Stomach smooth muscle (tissue), 2 donors: ENCODE results near the gene NDUFAF8.

ENCODE experiments used
- H3K27ac ChIP-seq: one replicate; pipeline ENCODE4 v1.7.0; 2013; ENCODE audit warnings: mild to moderate bottlenecking, low read length, inconsistent platforms
- H3K27me3 ChIP-seq, 2 donors: one replicate each; pipeline ENCODE4 v1.7.0; 2013; ENCODE audit warnings: low read length in 2 of 2; ENCODE audit not compliant: insufficient read depth in 2 of 2, control insufficient read depth in 1 of 2
- H3K36me3 ChIP-seq, 2 donors: one replicate each; pipeline ENCODE4 v1.7.0; 2013; ENCODE audit warnings: low read length in 2 of 2; ENCODE audit not compliant: control insufficient read depth in 2 of 2, insufficient read depth in 2 of 2
- H3K4me1 ChIP-seq: one replicate; pipeline ENCODE4 v1.7.0; 2013; ENCODE audit warnings: low read length; ENCODE audit not compliant: control insufficient read depth, insufficient read depth
- H3K4me3 ChIP-seq, 2 donors: one replicate each; pipeline ENCODE4 v1.7.0; 2013; ENCODE audit warnings: low read length in 2 of 2
- H3K9ac ChIP-seq, 2 donors: one replicate each; pipeline ENCODE4 v1.7.0; 2013; ENCODE audit warnings: low read length in 2 of 2, mild to moderate bottlenecking in 1 of 2
- H3K9me3 ChIP-seq, 2 donors: one replicate each; pipeline ENCODE4 v1.7.0; 2013; ENCODE audit warnings: low read length in 2 of 2; ENCODE audit not compliant: control insufficient read depth in 2 of 2
- donor health status: healthy.
- donor health status: Pancreatic carcinoma.

NDUFAF8 gene

GRCh38 chr17:81248649-81249048 is 9.5 kb downstream of the NDUFAF8 start:
- no peak overlapping the region for H3K9ac ChIP-seq
- no peaks in the 10 kb centered on the region for H3K9me3 ChIP-seq
- H3K4me3 ChIP-seq = no peak overlapping the region
- no peaks in the 10 kb centered on the region for H3K27me3 ChIP-seq
- H3K4me1 ChIP-seq = no peaks in the 10 kb centered on the region
- H3K36me3 ChIP-seq = peaks cover 7 to 8% of the 10 kb centered on the region in 2 donors
- H3K27ac ChIP-seq = no peak overlapping the region

- Histone ChIP-seq H3K27me3 (no peaks in the 10 kb centered on the region), H3K9me3 (no peaks in the 10 kb centered on the region), H3K4me3 (no peak overlapping the region), H3K9ac (no peak overlapping the region), H3K4me1 (peaks cover under 1% of the 10 kb centered on the region), H3K36me3 (peaks cover 7 to 8% of the 10 kb centered on the region in 2 donors), H3K27ac (no peak overlapping the region)
Measured at GRCh38 chr17:81249223-81250040, 10.3 kb downstream of the NDUFAF8 start.

GRCh38 chr17:81250286-81251093 is 11.4 kb downstream of the NDUFAF8 start:
- no peaks in the 10 kb centered on the region for H3K9me3 ChIP-seq
- no peak overlapping the region for H3K9ac ChIP-seq
- peaks cover 10% of the 10 kb centered on the region for H3K4me1 ChIP-seq
- no peaks in the 10 kb centered on the region for H3K27me3 ChIP-seq
- H3K27ac ChIP-seq = no peak overlapping the region
- H3K36me3 ChIP-seq = peaks cover 7 to 8% of the 10 kb centered on the region in 2 donors
- no peak overlapping the region for H3K4me3 ChIP-seq

GRCh38 chr17:81251094-81251708 is 12.1 kb downstream of the NDUFAF8 start:
- Histone ChIP-seq H3K9ac (no peak overlapping the region), H3K27me3 (no peaks in the 10 kb centered on the region), H3K36me3 (peaks cover 7 to 8% of the 10 kb centered on the region in 2 donors), H3K4me1 (peaks cover 16% of the 10 kb centered on the region), H3K9me3 (no peaks in the 10 kb centered on the region), H3K4me3 (no peak overlapping the region), H3K27ac (no peak overlapping the region)

GRCh38 chr17:81251709-81252301 is 12.7 kb downstream of the NDUFAF8 start:
- Histone ChIP-seq H3K27me3 (no peaks in the 10 kb centered on the region), H3K27ac (no peak overlapping the region), H3K9ac (no peak overlapping the region), H3K4me3 (no peak overlapping the region), H3K36me3 (peaks cover 6 to 7% of the 10 kb centered on the region in 2 donors), H3K9me3 (no peaks in the 10 kb centered on the region), H3K4me1 (peaks cover 18% of the 10 kb centered on the region)

GRCh38 chr17:81252326-81252986 is 13.3 kb downstream of the NDUFAF8 start:
- no peaks in the 10 kb centered on the region for H3K27me3 ChIP-seq
- no peak overlapping the region for H3K27ac ChIP-seq
- no peak overlapping the region for H3K4me3 ChIP-seq
- H3K9ac ChIP-seq = no peak overlapping the region
- H3K9me3 ChIP-seq = no peaks in the 10 kb centered on the region
- H3K4me1 ChIP-seq = peaks cover 18% of the 10 kb centered on the region
- H3K36me3 ChIP-seq = peaks cover 6 to 7% of the 10 kb centered on the region in 2 donors

GRCh38 chr17:81252987-81253329 is 13.8 kb downstream of the NDUFAF8 start:
- no peak overlapping the region for H3K4me3 ChIP-seq
- no peak overlapping the region for H3K9ac ChIP-seq
- no peak overlapping the region for H3K27ac ChIP-seq
- peaks cover 18% of the 10 kb centered on the region for H3K4me1 ChIP-seq
- no peaks in the 10 kb centered on the region for H3K9me3 ChIP-seq
- H3K27me3 ChIP-seq = no peaks in the 10 kb centered on the region
- peaks cover 6 to 7% of the 10 kb centered on the region in 2 donors for H3K36me3 ChIP-seq

- Histone ChIP-seq H3K27ac (no peak overlapping the region), H3K4me3 (no peak overlapping the region), H3K9me3 (no peaks in the 10 kb centered on the region), H3K36me3 (peaks cover 7 to 8% of the 10 kb centered on the region in 2 donors), H3K4me1 (peaks cover 18% of the 10 kb centered on the region), H3K9ac (peak overlapping the region in 1 of 2 donors; percentile 6), H3K27me3 (no peaks in the 10 kb centered on the region)
Measured at GRCh38 chr17:81253358-81254131, 14.4 kb downstream of the NDUFAF8 start.

- peaks cover 18% of the 10 kb centered on the region for H3K4me1 ChIP-seq
- no peaks in the 10 kb centered on the region for H3K9me3 ChIP-seq
- H3K36me3 ChIP-seq = peaks cover 10 to 15% of the 10 kb centered on the region in 2 donors
- H3K4me3 ChIP-seq = peak overlapping the region; percentile 13 to 66
- H3K27me3 ChIP-seq = no peaks in the 10 kb centered on the region
- H3K9ac ChIP-seq = peak overlapping the region; percentile 21 to 62
- peak overlapping the region; percentile 58 for H3K27ac ChIP-seq
Measured at GRCh38 chr17:81254955-81255717, 16.0 kb downstream of the NDUFAF8 start.
